ENCODE data around the gene SELPLG.

The SELPLG gene

GRCh38 chr12:108614041-108614440 lies 19.7 kb downstream of the SELPLG start:
- no peak overlapping the region for H3K4me3 ChIP-seq (ENCODE audit: low read depth, low read length)
- no peak for TF ChIP-seq CTCF (IDR thresholded peaks at IDR 0.05; ENCODE audit: low read depth, low read length)

- TF ChIP-seq CTCF (IDR thresholded peaks at IDR 0.05; ENCODE audit: low read depth, low read length) = no peak
- no peak overlapping the region for H3K4me3 ChIP-seq (ENCODE audit: low read depth, low read length)
Measured at GRCh38 chr12:108613548-108613947, 20.1 kb downstream of the SELPLG start.

- TF ChIP-seq CTCF (IDR thresholded peaks at IDR 0.05; ENCODE audit: low read depth, low read length) = no peak
- H3K4me3 ChIP-seq (ENCODE audit: low read depth, low read length) = no peak overlapping the region
Measured at GRCh38 chr12:108612788-108613282, 20.9 kb downstream of the SELPLG start.

GRCh38 chr12:108611884-108612415 lies 21.7 kb downstream of the SELPLG start:
- H3K4me3 ChIP-seq (ENCODE audit: low read depth, low read length) = no peak overlapping the region
- TF ChIP-seq CTCF (IDR thresholded peaks at IDR 0.05; ENCODE audit: low read depth, low read length) = peak; percentile 39

- no peak for TF ChIP-seq CTCF (IDR thresholded peaks at IDR 0.05; ENCODE audit: low read depth, low read length)
- no peak overlapping the region for H3K4me3 ChIP-seq (ENCODE audit: low read depth, low read length)
Measured at GRCh38 chr12:108610856-108611605, 22.7 kb downstream of the SELPLG start.

GRCh38 chr12:108610336-108610815 lies 23.3 kb downstream of the SELPLG start:
- H3K4me3 ChIP-seq (ENCODE audit: low read depth, low read length) = no peak overlapping the region
- TF ChIP-seq CTCF (IDR thresholded peaks at IDR 0.05; ENCODE audit: low read depth, low read length) = no peak

All from WI38 (cell line).